Measurements from ENCODE around the gene SESN1. TPM values are rescaled to one million over a fixed set of nuclear protein-coding genes. Genes with fewer than 3 reads are reported as not detected.

The SESN1 gene
- total RNA-seq, 4 donors from 2014 or later, result 73.3 to 253 (median 128) TPM

DNA sequence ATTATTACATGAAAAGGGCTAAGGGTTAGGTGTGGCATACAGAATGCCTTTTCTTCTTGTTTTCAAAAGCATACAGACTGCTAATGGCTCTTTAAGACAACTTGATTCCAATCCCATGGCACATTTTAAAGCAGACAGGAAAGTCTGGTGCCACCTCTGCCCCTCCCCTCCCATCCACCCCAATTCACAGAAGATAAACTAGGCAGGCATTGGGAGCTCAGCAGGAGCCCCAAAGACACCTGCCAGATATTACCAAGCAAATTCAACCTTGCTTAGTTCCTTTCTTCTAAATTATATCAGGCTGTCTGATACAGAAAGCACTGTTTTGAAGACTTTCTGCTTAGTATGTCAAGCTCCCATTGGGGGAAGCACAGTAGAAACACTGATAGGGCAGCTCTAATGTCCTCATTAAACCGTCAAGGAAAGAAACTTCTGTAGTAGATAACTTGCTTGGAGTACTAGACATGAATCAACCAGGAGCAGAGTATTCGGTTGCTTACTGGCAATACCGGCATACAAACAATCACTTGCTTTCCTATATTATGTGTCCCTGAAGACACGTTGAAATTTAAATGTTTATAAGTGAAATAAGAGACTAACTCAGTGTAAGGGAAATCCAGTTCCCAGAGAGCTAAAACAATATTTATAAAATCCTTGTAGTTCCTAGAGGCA lies 13.0 kb downstream of the SESN1 start:
- Histone ChIP-seq H3K27me3 (no peaks in the 10 kb centered on the region), H3K9me3 (no peaks in the 10 kb centered on the region), H3K27ac (peak overlapping the region; percentile 93 to 98 (median 96)), H3K36me3 (peaks cover 0 to 7% of the 10 kb centered on the region in 2 donors), H3K4me1 (peaks cover 83% of the 10 kb centered on the region in 2 donors), H3K4me3 (peak overlapping the region; percentile 1 to 39 (median 22))
- no peak for TF ChIP-seq POLR2A (IDR thresholded peaks at IDR 0.05)
- TF ChIP-seq, protein P1, sequence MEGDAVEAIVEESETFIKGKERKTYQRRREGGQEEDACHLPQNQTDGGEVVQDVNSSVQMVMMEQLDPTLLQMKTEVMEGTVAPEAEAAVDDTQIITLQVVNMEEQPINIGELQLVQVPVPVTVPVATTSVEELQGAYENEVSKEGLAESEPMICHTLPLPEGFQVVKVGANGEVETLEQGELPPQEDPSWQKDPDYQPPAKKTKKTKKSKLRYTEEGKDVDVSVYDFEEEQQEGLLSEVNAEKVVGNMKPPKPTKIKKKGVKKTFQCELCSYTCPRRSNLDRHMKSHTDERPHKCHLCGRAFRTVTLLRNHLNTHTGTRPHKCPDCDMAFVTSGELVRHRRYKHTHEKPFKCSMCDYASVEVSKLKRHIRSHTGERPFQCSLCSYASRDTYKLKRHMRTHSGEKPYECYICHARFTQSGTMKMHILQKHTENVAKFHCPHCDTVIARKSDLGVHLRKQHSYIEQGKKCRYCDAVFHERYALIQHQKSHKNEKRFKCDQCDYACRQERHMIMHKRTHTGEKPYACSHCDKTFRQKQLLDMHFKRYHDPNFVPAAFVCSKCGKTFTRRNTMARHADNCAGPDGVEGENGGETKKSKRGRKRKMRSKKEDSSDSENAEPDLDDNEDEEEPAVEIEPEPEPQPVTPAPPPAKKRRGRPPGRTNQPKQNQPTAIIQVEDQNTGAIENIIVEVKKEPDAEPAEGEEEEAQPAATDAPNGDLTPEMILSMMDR (IDR thresholded peaks at IDR 0.05 in 4 of 5, conservative IDR thresholded peaks at IDR 0.05 in 1 of 5), result no peak
- in situ Hi-C loops (cut with MboI; ENCODE audit: low sequenced_read_pairs in 4 of 4) (loop anchor here in 2 of 4 donors (10.0 to 25.0 kb wide), 2 partner anchors 67 to 419 kb away; no protein-coding TSS in a partner anchor), intact Hi-C loops (cut with DNase I; ENCODE audit: low total_unique reads) (loop anchor here (2.0 kb wide), 2 partner anchors 79 to 301 kb away; partner anchors contain the start of gene CD164)
- no peak for DNase-seq
- ATAC-seq, result no peak

GRCh38 chr6:109081026-109081425 lies 13.6 kb downstream of the SESN1 start:
- no peak for TF ChIP-seq POLR2A (IDR thresholded peaks at IDR 0.05)
- TF ChIP-seq, protein P1 (IDR thresholded peaks at IDR 0.05 in 4 of 5, conservative IDR thresholded peaks at IDR 0.05 in 1 of 5), result no peak
- in situ Hi-C loops (cut with MboI; ENCODE audit: low sequenced_read_pairs in 4 of 4), result loop anchor here in 2 of 4 donors (10.0 to 25.0 kb wide), 2 partner anchors 66 to 419 kb away; no protein-coding TSS in a partner anchor
- Histone ChIP-seq H3K4me3 (peak overlapping the region in 3 of 4 donors; percentile 33 to 39 (median 36)), H3K27me3 (no peaks in the 10 kb centered on the region), H3K36me3 (peaks cover 0 to 5% of the 10 kb centered on the region in 2 donors), H3K4me1 (peaks cover 83 to 87% of the 10 kb centered on the region in 2 donors), H3K9me3 (no peaks in the 10 kb centered on the region), H3K27ac (peak overlapping the region; percentile 93 to 98 (median 96))
- DNase-seq (peak in 1 of 2 donors; percentile 62), ATAC-seq (peak; percentile 12 to 16)
- intact Hi-C loops (cut with DNase I; ENCODE audit: low total_unique reads), result loop anchor here (2.0 kb wide), 1 partner anchor 78 kb away; no protein-coding TSS in a partner anchor

DNA sequence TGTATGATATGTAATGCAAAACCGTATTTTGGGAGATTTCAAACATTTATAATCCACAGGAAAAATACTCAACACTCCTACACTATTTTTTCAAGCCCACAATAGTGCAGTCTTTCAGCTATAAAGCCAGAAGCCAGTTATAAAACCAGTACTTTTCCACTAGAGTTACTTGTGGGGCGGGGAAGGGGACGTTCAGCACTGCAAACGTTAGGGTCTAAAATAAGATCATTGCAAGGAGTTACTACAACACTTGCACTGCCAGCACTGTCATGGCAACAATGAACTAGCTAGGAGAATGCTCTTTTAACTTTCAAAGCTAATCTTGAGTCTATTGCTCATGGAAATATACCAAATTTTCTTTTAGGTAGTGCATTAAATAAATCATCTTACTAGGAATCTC lies 14.7 kb downstream of the SESN1 start:
- H3K9me3 ChIP-seq, result no peaks in the 10 kb centered on the region
- intact Hi-C loops (cut with DNase I; ENCODE audit: low total_unique reads), result loop anchor here (2.0 to 10.0 kb wide), 2 partner anchors 77 to 295 kb away; no protein-coding TSS in a partner anchor
- peak overlapping the region; percentile 93 to 98 (median 96) for H3K27ac ChIP-seq
- H3K4me3 ChIP-seq, result peak overlapping the region; percentile 17 to 44 (median 34)
- ATAC-seq (peak; percentile 77 to 82), DNase-seq (peak; percentile 64 to 83)
- no peaks in the 10 kb centered on the region for H3K36me3 ChIP-seq
- in situ Hi-C loops (cut with MboI; ENCODE audit: low sequenced_read_pairs in 4 of 4), result loop anchor here in 2 of 4 donors (10.0 to 25.0 kb wide), 4 partner anchors 65 to 535 kb away; no protein-coding TSS in a partner anchor
- no peaks in the 10 kb centered on the region for H3K27me3 ChIP-seq
- TF ChIP-seq, protein P1 (IDR thresholded peaks at IDR 0.05 in 4 of 5, conservative IDR thresholded peaks at IDR 0.05 in 1 of 5), result no peak
- TF ChIP-seq POLR2A (IDR thresholded peaks at IDR 0.05), result peak in 1 of 2 donors; percentile 58
- peaks cover 82 to 87% of the 10 kb centered on the region in 2 donors for H3K4me1 ChIP-seq

DNA sequence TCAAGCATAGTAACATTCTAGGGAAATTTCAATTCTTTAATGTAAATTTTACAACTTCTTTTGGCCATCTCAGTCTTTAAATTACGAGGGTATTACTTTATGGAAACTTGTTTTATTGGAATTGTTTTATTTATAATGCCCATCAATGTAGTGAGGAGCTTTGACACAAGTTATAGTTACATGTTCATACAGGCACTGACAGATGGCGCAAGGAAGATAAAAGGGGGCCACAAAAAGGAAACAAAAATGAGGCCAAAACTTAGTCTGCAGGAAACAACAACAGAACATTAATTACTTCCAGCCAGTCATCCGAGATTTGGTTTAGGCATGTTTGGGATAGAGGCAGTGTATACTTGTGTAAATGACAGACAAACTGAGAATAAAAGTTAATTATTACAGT lies 18.3 kb downstream of the SESN1 start:
- Histone ChIP-seq H3K4me3 (no peak overlapping the region), H3K9me3 (no peaks in the 10 kb centered on the region), H3K4me1 (peaks cover 95 to 97% of the 10 kb centered on the region in 2 donors), H3K27me3 (no peaks in the 10 kb centered on the region), H3K27ac (peak overlapping the region in 3 of 4 donors; percentile 93 to 98 (median 96)), H3K36me3 (no peaks in the 10 kb centered on the region)
- no peak for TF ChIP-seq POLR2A (IDR thresholded peaks at IDR 0.05)
- TF ChIP-seq, protein P1 (IDR thresholded peaks at IDR 0.05 in 4 of 5, conservative IDR thresholded peaks at IDR 0.05 in 1 of 5), result no peak
- no peak for ATAC-seq
- in situ Hi-C loops (cut with MboI; ENCODE audit: low sequenced_read_pairs in 4 of 4) (loop anchor here in 2 of 4 donors (10.0 to 25.0 kb wide), 3 partner anchors 132 to 532 kb away; no protein-coding TSS in a partner anchor), intact Hi-C loops (cut with DNase I; ENCODE audit: low total_unique reads) (loop anchor here (10.0 kb wide), 1 partner anchor 292 kb away; no protein-coding TSS in a partner anchor)
- no peak for DNase-seq
